ENCODE measurements around the gene GALK2. TPM values are rescaled to one million over a fixed set of nuclear protein-coding genes. Genes with fewer than 3 reads are reported as not detected.

GALK2 gene
- total RNA-seq, 1 donor from 2014 or later: 10.0 TPM

GRCh38 chr15:49306551-49306950 lies 136.5 kb downstream of the GALK2 start:
- Histone ChIP-seq H3K4me1 (no peaks in the 10 kb centered on the region), H3K27me3 (no peaks in the 10 kb centered on the region), H3K4me3 (no peak overlapping the region), H3K9me3 (no peaks in the 10 kb centered on the region), H3K27ac (no peak overlapping the region), H3K36me3 (peaks cover 6 to 11% of the 10 kb centered on the region in 2 donors)
- intact Hi-C loops (cut with DNase I): no loop called here
- no peak for DNase-seq (ENCODE audit: low spot score in 2 of 2)
- no peak for TF ChIP-seq CTCF (IDR thresholded peaks at IDR 0.05)

GRCh38 chr15:49308686-49309085 lies 138.6 kb downstream of the GALK2 start:
- Histone ChIP-seq H3K27ac (no peak overlapping the region), H3K27me3 (no peaks in the 10 kb centered on the region), H3K4me3 (no peak overlapping the region), H3K4me1 (no peaks in the 10 kb centered on the region), H3K36me3 (peaks cover 6 to 8% of the 10 kb centered on the region in 2 donors), H3K9me3 (no peaks in the 10 kb centered on the region)
- no peak for DNase-seq (ENCODE audit: low spot score in 2 of 2)
- no peak for TF ChIP-seq CTCF (IDR thresholded peaks at IDR 0.05)
- intact Hi-C loops (cut with DNase I): no loop called here

GRCh38 chr15:49309889-49310288 lies 139.8 kb downstream of the GALK2 start:
- Histone ChIP-seq H3K27me3 (no peaks in the 10 kb centered on the region), H3K4me1 (no peaks in the 10 kb centered on the region), H3K4me3 (no peak overlapping the region), H3K36me3 (no peaks in the 10 kb centered on the region), H3K9me3 (no peaks in the 10 kb centered on the region), H3K27ac (no peak overlapping the region)
- no peak for DNase-seq (ENCODE audit: low spot score in 2 of 2)
- intact Hi-C loops (cut with DNase I): no loop called here
- no peak for TF ChIP-seq CTCF (IDR thresholded peaks at IDR 0.05)

GRCh38 chr15:49313650-49314049 lies 143.6 kb downstream of the GALK2 start:
- H3K4me1 ChIP-seq: no peaks in the 10 kb centered on the region
- intact Hi-C loops (cut with DNase I): no loop called here
- no peak overlapping the region for H3K27ac ChIP-seq
- H3K36me3 ChIP-seq: no peaks in the 10 kb centered on the region
- no peak for TF ChIP-seq CTCF (IDR thresholded peaks at IDR 0.05)
- H3K9me3 ChIP-seq: no peaks in the 10 kb centered on the region
- H3K4me3 ChIP-seq: no peak overlapping the region
- no peaks in the 10 kb centered on the region for H3K27me3 ChIP-seq
- no peak for DNase-seq (ENCODE audit: low spot score in 2 of 2)

- H3K27ac ChIP-seq: no peak overlapping the region
- intact Hi-C loops (cut with DNase I): no loop called here
- no peak for DNase-seq (ENCODE audit: low spot score in 2 of 2)
- no peaks in the 10 kb centered on the region for H3K4me1 ChIP-seq
- no peaks in the 10 kb centered on the region for H3K9me3 ChIP-seq
- TF ChIP-seq CTCF (IDR thresholded peaks at IDR 0.05): no peak
- no peaks in the 10 kb centered on the region for H3K27me3 ChIP-seq
- peaks cover 0 to 10% of the 10 kb centered on the region in 2 donors for H3K36me3 ChIP-seq
- no peak overlapping the region for H3K4me3 ChIP-seq
These were observed 144.7 kb downstream of the GALK2 start for GRCh38 chr15:49314716-49315115.

GRCh38 chr15:49315391-49315823 lies 145.4 kb downstream of the GALK2 start:
- no peak for DNase-seq (ENCODE audit: low spot score in 2 of 2)
- intact Hi-C loops (cut with DNase I): no loop called here
- H3K9me3 ChIP-seq: no peaks in the 10 kb centered on the region
- no peaks in the 10 kb centered on the region for H3K4me1 ChIP-seq
- no peak for TF ChIP-seq CTCF (IDR thresholded peaks at IDR 0.05)
- H3K4me3 ChIP-seq: no peak overlapping the region
- peaks cover 4 to 16% of the 10 kb centered on the region in 2 donors for H3K36me3 ChIP-seq
- no peaks in the 10 kb centered on the region for H3K27me3 ChIP-seq
- H3K27ac ChIP-seq: no peak overlapping the region
